C4-2B (cell line): ENCODE results near the gene C1orf232.

Experiments used
- ZFX ChIP-seq: fragments of 450-650 bp; IDR thresholded peaks from 2 replicates; pipeline ENCODE4 v1.6.1; 2017
- TF ChIP-seq, protein P1 (sequence below): fragments of 450-650 bp; conservative IDR thresholded peaks from 2 replicates; pipeline ENCODE4 v1.5.1; 2017; ENCODE audit warnings: mild to moderate bottlenecking

DNA sequence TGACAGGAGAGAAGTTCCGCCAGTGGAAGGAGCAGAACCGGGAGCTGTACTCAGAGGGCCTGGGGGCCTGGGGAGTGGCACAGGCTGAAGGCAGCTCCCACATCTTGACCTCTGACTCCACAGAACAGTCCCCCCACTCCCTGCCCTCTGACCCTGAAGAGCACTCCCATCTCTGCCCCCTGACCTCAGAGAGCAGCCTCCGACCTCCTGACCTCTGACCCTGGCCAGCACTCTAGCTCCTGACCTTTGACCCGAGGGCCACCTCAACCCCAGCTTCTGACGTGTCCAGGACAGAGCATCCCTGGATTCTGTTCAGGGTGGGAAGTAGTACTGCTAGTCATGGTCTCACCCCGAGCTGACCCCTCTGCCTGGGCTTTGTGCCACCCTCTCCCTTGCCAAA, 20.6 kb upstream of the C1orf232 start:
- TF ChIP-seq, protein P1, sequence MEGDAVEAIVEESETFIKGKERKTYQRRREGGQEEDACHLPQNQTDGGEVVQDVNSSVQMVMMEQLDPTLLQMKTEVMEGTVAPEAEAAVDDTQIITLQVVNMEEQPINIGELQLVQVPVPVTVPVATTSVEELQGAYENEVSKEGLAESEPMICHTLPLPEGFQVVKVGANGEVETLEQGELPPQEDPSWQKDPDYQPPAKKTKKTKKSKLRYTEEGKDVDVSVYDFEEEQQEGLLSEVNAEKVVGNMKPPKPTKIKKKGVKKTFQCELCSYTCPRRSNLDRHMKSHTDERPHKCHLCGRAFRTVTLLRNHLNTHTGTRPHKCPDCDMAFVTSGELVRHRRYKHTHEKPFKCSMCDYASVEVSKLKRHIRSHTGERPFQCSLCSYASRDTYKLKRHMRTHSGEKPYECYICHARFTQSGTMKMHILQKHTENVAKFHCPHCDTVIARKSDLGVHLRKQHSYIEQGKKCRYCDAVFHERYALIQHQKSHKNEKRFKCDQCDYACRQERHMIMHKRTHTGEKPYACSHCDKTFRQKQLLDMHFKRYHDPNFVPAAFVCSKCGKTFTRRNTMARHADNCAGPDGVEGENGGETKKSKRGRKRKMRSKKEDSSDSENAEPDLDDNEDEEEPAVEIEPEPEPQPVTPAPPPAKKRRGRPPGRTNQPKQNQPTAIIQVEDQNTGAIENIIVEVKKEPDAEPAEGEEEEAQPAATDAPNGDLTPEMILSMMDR = no peak
- TF ChIP-seq ZFX = no peak
